GM12878 (cell line): ENCODE data around the gene SLC2A1. TPM values are rescaled to one million over a fixed set of nuclear protein-coding genes. Genes with fewer than 3 reads are reported as not detected.
A peak's percentile ranks its signal among the peaks of the same experiment; 100 is the strongest.

Experiments used
- ATAC-seq: fragments of 200-7000 bp; cut with Tn5 transposase; 3 replicates; pipeline ENCODE4 v1.9.1; 2020; ENCODE audit warnings: mild to moderate bottlenecking, moderate library complexity
- BruUV-seq: library from RNA; stranded (reverse); fragments of 400-500 nt; replicated peaks from 2 replicates; lab custom pipeline; 2021; lab: Mats Ljungman, UMichigan
- CTCF ChIA-PET: fragments of 300-600 bp; sonication (Branson Sonifier 250); formaldehyde crosslinking; extraction: SDS; loops from one replicate; lab custom pipeline; 2021; ENCODE audit warnings: inconsistent platforms; lab: Yijun Ruan, JAX
- POLR2A ChIA-PET: fragments of 350-600 bp; formaldehyde crosslinking; extraction: SDS; loops from one replicate; lab custom pipeline; 2021; ENCODE audit warnings: inconsistent platforms; lab: Charles Lee
- RAD21 ChIA-PET: fragments of 300-600 bp; sonication (Branson Sonifier 250); formaldehyde crosslinking; loops from one replicate; lab custom pipeline; 2023; ENCODE audit warnings: antibody characterized with exemption; ENCODE audit not compliant: unreplicated experiment; lab: Charles Lee
- SMC1A ChIA-PET: fragments of 300-600 bp; sonication (Branson Sonifier 250); formaldehyde crosslinking; loops from one replicate; lab custom pipeline; 2023; ENCODE audit not compliant: unreplicated experiment, uncharacterized antibody; lab: Charles Lee
- DNase-seq: peaks from one replicate; pipeline ENCODE4 v3.0.0-alpha.2; 2011; ENCODE audit warnings: low read depth, low spot score
- FAIRE-seq: peaks from 3 replicates; lab custom pipeline; 2011; peaks lifted over from hg19 to GRCh38; lab: Jason Lieb, UNC
- H2AFZ ChIP-seq: 2 replicates; pipeline ENCODE4 v1.6.0; 2011; ENCODE audit warnings: low read depth, low read length, control low read depth; ENCODE audit not compliant: control insufficient read depth
- H3K27ac ChIP-seq: 2 replicates; pipeline ENCODE4 v1.5.1; 2011; ENCODE audit warnings: control low read depth; ENCODE audit not compliant: control insufficient read depth, insufficient read depth
- H3K27me3 ChIP-seq, 2 experiments: replicated peaks in 1 of 2; 2 replicates each; pipeline versions ENCODE4 v1.6.0 to v1.6.1; 2011; ENCODE audit warnings: low read length in 1 of 2; ENCODE audit not compliant: control insufficient read depth in 2 of 2, insufficient read depth in 2 of 2
- H3K36me3 ChIP-seq, 2 experiments: 2 replicates each; pipeline ENCODE4 v1.5.1; 2011; ENCODE audit warnings: low read length in 1 of 2; ENCODE audit not compliant: control insufficient read depth in 2 of 2, insufficient read depth in 2 of 2
- H3K4me1 ChIP-seq: 2 replicates; pipeline ENCODE4 v1.6.1; 2011; ENCODE audit warnings: mild to moderate bottlenecking, low read length, moderate library complexity, mixed read lengths; ENCODE audit not compliant: control insufficient read depth, insufficient read depth
- H3K4me2 ChIP-seq: 2 replicates; pipeline ENCODE4 v1.6.0; 2011; ENCODE audit warnings: control low read depth; ENCODE audit not compliant: control insufficient read depth, insufficient read depth
- H3K4me3 ChIP-seq: fragments of 200-600 bp; sonication (generic); 2 replicates; pipeline ENCODE4 v1.5.1; 2016
- H3K79me2 ChIP-seq: 2 replicates; pipeline ENCODE4 v1.6.0; 2011; ENCODE audit warnings: low read length; ENCODE audit not compliant: control insufficient read depth, insufficient read depth
- H3K9ac ChIP-seq: 2 replicates; pipeline ENCODE4 v1.8.0; 2011; ENCODE audit warnings: low read length, control low read depth, mixed read lengths; ENCODE audit not compliant: control insufficient read depth, insufficient read depth
- H3K9me3 ChIP-seq: replicated peaks from 3 replicates; pipeline ENCODE4 v1.5.1; 2011; ENCODE audit warnings: mild to moderate bottlenecking, low read length; ENCODE audit not compliant: control insufficient read depth, insufficient read depth
- H4K20me1 ChIP-seq: 2 replicates; pipeline ENCODE4 v1.6.0; 2011; ENCODE audit not compliant: control insufficient read depth, insufficient read depth
- BHLHE40 ChIP-seq, 2 experiments: fragments of 450-650 bp in 1 of 2; IDR thresholded peaks; 2 replicates each; pipeline ENCODE4 v1.6.1; 2011 to 2017; ENCODE audit warnings: low read depth in 2 of 2, borderline replicate concordance in 1 of 2, improper control_type of control experiment in 1 of 2, low read length in 1 of 2, mild to moderate bottlenecking in 1 of 2
- CBFB ChIP-seq: IDR thresholded peaks from 2 replicates; pipeline ENCODE4 v1.6.1; 2016; ENCODE audit warnings: antibody characterized with exemption, low read depth
- CBX3 ChIP-seq: fragments of 200-600 bp; sonication (generic); IDR thresholded peaks from 2 replicates; pipeline ENCODE4 v1.6.1; 2016; ENCODE audit warnings: low read depth, borderline replicate concordance
- FOXM1 ChIP-seq: IDR thresholded peaks from 2 replicates; pipeline ENCODE4 v1.6.1; 2012; ENCODE audit warnings: low read depth, mild to moderate bottlenecking, inconsistent platforms, low read length, moderate library complexity
- GABPA ChIP-seq: IDR thresholded peaks from 2 replicates; pipeline ENCODE4 v1.6.1; 2014; ENCODE audit warnings: antibody characterized with exemption, low read depth, mild to moderate bottlenecking, inconsistent platforms
- GATAD2B ChIP-seq: fragments of 450-650 bp; conservative IDR thresholded peaks from 2 replicates; pipeline ENCODE4 v1.6.1; 2017; ENCODE audit warnings: low read depth, mild to moderate bottlenecking, moderate library complexity
- SREBF1 ChIP-seq: IDR thresholded peaks from 2 replicates; pipeline ENCODE4 v1.6.1; 2012; ENCODE audit warnings: mild to moderate bottlenecking, low read length
- STAT1 ChIP-seq: fragments of 450-650 bp; conservative IDR thresholded peaks from 2 replicates; pipeline ENCODE4 v1.6.1; 2014; ENCODE audit warnings: antibody characterized with exemption, mild to moderate bottlenecking
- TCF12 ChIP-seq: IDR thresholded peaks from 2 replicates; pipeline ENCODE4 v1.6.1; 2011; ENCODE audit warnings: low read depth, mild to moderate bottlenecking, low read length
- ZNF622 ChIP-seq: fragments of 450-650 bp; IDR thresholded peaks from 2 replicates; pipeline ENCODE4 v1.6.1; 2017; ENCODE audit warnings: mild to moderate bottlenecking, inconsistent platforms
- WGBS: methylation state at CpG from one replicate; pipeline ENCODE4 v1.1.6; 2016; ENCODE audit warnings: low lambda C conversion rate; ENCODE audit not compliant: insufficient replicate concordance, insufficient coverage; ENCODE audit errors: missing lambda C conversion rate; 5-methylcytosine and 5-hydroxymethylcytosine counted together
- in situ Hi-C: fragments of 300-500 bp; cut with MboI; formaldehyde crosslinking; loops from 9 replicates; pipeline ENCODE4 v1.14.3; 2018; ENCODE audit warnings: mixed read lengths
- intact Hi-C: fragments of 100-400 bp; cut with micrococcal nuclease; formaldehyde crosslinking; loops from one replicate; pipeline ENCODE4 v1.14.2; 2022; ENCODE audit not compliant: unreplicated experiment
- polyA plus RNA-seq, 11 experiments: library from polyadenylated mRNA; depleted of rRNA in 4 of 11; unstranded in 6 of 11; stranded (reverse) in 5 of 11; fragments of >200 nt; fragmentation: Nextera tagmentation in 4 of 11; fragmentation: Illumina TruSeq in 1 of 11; extraction: Ambion mirVana in 4 of 11; extraction: Trizol in 1 of 11; gene quantifications; 1 replicate in 1 of 11; 2 replicates in 10 of 11; pipeline versions ENCODE4 v1.2.1 to v1.2.3, GENCODE V29; 2011 to 2016; ENCODE audit warnings: inconsistent platforms in 2 of 11, missing spikeins in 2 of 11, low read depth in 1 of 11
- total RNA-seq, 4 experiments: library from RNA; depleted of rRNA in 3 of 4; stranded (reverse); fragments of >200 nt in 3 of 4; fragmentation: Illumina TruSeq in 1 of 4; extraction: Trizol in 1 of 4; gene quantifications; 2 replicates each; pipeline versions ENCODE4 v1.2.1 to v1.2.3, GENCODE V29; 2013 to 2021
- TF ChIP-seq, protein P1 (sequence below): IDR thresholded peaks from 2 replicates; pipeline ENCODE4 v1.6.1; 2011; ENCODE audit warnings: borderline replicate concordance, low read depth, mild to moderate bottlenecking, moderate library complexity, low read length; ENCODE audit not compliant: insufficient read depth, poor library complexity, severe bottlenecking
- TF ChIP-seq, protein P2 (sequence below): fragments of 450-650 bp; IDR thresholded peaks from 2 replicates; pipeline ENCODE4 v1.6.1; 2017; ENCODE audit warnings: mild to moderate bottlenecking, moderate library complexity
- TF ChIP-seq, protein P3 (sequence below): fragments of 450-650 bp; IDR thresholded peaks from 2 replicates; pipeline ENCODE4 v1.6.1; 2018; ENCODE audit warnings: borderline replicate concordance, mild to moderate bottlenecking; ENCODE audit not compliant: partially characterized antibody

SLC2A1 gene
- total and polyA plus RNA-seq, 10 of the 15 experiments (the other 5 are each of a cell fraction or from before 2014, with no cell fraction given), result 5.7 to 66.0 (median 44.2) TPM

DNA sequence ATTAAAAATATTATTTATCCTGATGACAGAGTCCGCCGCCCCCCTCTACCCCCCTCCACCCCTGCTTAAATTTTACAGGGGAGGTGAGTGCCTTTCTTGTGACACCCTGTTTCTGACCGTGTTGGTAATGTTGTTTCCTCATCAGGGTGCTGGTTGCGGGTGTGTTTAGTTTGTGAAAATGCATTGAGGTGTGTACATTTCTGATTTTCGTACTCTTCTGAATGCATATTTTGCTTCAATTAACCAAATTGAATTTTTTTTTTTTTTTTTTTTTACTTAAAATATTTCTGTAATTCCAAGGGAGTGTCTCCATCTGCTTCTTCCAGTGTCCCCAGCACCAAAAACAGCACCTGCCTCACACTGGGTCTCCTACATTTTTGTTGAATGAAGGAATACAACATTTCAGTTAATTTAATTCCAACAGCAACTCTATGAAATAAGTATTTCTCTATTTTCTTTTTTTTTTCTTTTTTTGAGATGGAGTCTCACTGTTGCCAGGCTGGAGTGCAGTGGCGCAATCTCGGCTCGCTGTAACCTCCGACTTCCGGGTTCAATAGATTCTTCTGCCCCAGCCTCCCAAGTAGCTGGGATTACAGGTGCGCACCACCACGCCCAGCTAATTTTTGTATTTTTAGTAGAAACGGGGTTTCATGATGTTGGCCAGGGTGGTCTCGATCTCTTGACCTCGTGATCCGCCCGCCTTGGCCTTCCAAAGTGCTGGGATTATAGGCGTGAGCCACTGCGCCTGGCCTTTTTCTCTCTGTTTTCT lies 5.6 kb upstream of the SLC2A1 start (continued):
- TF ChIP-seq BHLHE40 (IDR thresholded peaks at IDR 0.05; ENCODE audit: borderline replicate concordance in 1 of 2, low read depth in 2 of 2, low read length in 1 of 2) (no peak), ZNF622 (no peak), TCF12 (no peak)
- TF ChIP-seq, protein P1, sequence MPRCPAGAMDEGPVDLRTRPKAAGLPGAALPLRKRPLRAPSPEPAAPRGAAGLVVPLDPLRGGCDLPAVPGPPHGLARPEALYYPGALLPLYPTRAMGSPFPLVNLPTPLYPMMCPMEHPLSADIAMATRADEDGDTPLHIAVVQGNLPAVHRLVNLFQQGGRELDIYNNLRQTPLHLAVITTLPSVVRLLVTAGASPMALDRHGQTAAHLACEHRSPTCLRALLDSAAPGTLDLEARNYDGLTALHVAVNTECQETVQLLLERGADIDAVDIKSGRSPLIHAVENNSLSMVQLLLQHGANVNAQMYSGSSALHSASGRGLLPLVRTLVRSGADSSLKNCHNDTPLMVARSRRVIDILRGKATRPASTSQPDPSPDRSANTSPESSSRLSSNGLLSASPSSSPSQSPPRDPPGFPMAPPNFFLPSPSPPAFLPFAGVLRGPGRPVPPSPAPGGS, result no peak
- TF ChIP-seq, all 136 proteins: peak for 0

DNA sequence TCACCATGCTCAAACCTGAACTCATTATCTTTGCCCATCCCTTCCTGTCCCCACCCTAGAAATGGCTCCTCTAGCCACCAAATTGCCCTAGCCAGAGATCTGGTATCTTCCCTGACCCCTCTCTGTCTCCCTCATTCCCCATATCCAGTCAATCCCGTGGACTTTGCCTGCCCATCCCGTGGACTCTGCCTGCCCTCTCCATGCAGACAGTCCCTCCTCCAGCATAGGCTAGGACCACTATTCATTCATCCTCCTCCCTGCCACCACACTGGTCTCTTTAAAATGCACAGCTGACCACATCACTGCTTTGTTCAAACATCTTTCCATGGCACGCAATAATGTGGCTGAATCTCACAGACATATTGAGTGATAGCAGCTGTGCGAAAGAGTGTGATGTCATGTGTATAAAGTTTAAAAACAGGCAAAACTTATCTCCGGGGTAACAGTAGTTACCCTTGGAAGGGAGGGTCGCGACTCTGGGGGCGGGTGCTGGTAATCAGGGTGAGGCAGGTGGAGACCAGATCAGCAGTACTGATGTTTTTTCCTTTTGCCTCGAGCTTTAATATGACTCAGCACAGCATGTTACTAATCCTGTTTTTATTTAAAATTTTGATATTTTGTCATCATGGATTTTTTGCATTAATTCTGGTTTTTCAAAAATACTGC lies 4.8 kb upstream of the SLC2A1 start:
- no peaks in the 10 kb centered on the region for H4K20me1 ChIP-seq
- H3K4me1 ChIP-seq, result peaks cover 25% of the 10 kb centered on the region
- FAIRE-seq (peak; percentile 23), ATAC-seq (no peak), DNase-seq (no peak)
- H3K9me3 ChIP-seq, result no peaks in the 10 kb centered on the region
- 15% methylated on average over 9 of the region's 9 CpGs for WGBS
- H2AFZ ChIP-seq, result no peak overlapping the region
- H3K36me3 ChIP-seq, result no peaks in the 10 kb centered on the region
- peaks cover 11% of the 10 kb centered on the region for H3K79me2 ChIP-seq
- no peaks in the 10 kb centered on the region for H3K27me3 ChIP-seq
- CTCF ChIA-PET, result interaction anchor here (2.4 kb wide), 1 partner anchor 40 kb away, joined by 13 read pairs; no protein-coding TSS in a partner anchor
- H3K4me2 ChIP-seq, result no peak overlapping the region
- no peak overlapping the region for H3K4me3 ChIP-seq
- H3K9ac ChIP-seq, result no peak overlapping the region
- POLR2A ChIA-PET, result no interaction called here
- intact Hi-C loops (no loop called here), in situ Hi-C loops (no loop called here)
- no peak overlapping the region for H3K27ac ChIP-seq
- RAD21 ChIA-PET, result interaction anchor here (0.6 kb wide), 1 partner anchor 11 kb away, joined by 3 read pairs; no protein-coding TSS in a partner anchor
- BruUV-seq, result no TSS peak
- SMC1A ChIA-PET, result no interaction called here
- TF ChIP-seq, protein P2, sequence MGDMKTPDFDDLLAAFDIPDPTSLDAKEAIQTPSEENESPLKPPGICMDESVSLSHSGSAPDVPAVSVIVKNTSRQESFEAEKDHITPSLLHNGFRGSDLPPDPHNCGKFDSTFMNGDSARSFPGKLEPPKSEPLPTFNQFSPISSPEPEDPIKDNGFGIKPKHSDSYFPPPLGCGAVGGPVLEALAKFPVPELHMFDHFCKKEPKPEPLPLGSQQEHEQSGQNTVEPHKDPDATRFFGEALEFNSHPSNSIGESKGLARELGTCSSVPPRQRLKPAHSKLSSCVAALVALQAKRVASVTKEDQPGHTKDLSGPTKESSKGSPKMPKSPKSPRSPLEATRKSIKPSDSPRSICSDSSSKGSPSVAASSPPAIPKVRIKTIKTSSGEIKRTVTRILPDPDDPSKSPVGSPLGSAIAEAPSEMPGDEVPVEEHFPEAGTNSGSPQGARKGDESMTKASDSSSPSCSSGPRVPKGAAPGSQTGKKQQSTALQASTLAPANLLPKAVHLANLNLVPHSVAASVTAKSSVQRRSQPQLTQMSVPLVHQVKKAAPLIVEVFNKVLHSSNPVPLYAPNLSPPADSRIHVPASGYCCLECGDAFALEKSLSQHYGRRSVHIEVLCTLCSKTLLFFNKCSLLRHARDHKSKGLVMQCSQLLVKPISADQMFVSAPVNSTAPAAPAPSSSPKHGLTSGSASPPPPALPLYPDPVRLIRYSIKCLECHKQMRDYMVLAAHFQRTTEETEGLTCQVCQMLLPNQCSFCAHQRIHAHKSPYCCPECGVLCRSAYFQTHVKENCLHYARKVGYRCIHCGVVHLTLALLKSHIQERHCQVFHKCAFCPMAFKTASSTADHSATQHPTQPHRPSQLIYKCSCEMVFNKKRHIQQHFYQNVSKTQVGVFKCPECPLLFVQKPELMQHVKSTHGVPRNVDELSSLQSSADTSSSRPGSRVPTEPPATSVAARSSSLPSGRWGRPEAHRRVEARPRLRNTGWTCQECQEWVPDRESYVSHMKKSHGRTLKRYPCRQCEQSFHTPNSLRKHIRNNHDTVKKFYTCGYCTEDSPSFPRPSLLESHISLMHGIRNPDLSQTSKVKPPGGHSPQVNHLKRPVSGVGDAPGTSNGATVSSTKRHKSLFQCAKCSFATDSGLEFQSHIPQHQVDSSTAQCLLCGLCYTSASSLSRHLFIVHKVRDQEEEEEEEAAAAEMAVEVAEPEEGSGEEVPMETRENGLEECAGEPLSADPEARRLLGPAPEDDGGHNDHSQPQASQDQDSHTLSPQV, result no peak
- TF ChIP-seq GABPA, result no peak
- TF ChIP-seq GATAD2B, result no peak
- no peak for TF ChIP-seq CBX3
- no peak for TF ChIP-seq SREBF1
- TF ChIP-seq, protein P3, sequence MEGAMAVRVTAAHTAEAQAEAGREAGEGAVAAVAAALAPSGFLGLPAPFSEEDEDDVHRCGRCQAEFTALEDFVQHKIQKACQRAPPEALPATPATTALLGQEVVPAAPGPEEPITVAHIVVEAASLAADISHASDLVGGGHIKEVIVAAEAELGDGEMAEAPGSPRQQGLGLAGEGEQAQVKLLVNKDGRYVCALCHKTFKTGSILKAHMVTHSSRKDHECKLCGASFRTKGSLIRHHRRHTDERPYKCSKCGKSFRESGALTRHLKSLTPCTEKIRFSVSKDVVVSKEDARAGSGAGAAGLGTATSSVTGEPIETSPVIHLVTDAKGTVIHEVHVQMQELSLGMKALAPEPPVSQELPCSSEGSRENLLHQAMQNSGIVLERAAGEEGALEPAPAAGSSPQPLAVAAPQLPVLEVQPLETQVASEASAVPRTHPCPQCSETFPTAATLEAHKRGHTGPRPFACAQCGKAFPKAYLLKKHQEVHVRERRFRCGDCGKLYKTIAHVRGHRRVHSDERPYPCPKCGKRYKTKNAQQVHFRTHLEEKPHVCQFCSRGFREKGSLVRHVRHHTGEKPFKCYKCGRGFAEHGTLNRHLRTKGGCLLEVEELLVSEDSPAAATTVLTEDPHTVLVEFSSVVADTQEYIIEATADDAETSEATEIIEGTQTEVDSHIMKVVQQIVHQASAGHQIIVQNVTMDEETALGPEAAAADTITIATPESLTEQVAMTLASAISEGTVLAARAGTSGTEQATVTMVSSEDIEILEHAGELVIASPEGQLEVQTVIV, result no peak
- TF ChIP-seq CBFB, result no peak
- no peak for TF ChIP-seq STAT1
- TF ChIP-seq FOXM1, result peak; percentile 35; the same call in 1 of the 2 replicates
